Measurements from ENCODE around the gene ADIRF.

DNA sequence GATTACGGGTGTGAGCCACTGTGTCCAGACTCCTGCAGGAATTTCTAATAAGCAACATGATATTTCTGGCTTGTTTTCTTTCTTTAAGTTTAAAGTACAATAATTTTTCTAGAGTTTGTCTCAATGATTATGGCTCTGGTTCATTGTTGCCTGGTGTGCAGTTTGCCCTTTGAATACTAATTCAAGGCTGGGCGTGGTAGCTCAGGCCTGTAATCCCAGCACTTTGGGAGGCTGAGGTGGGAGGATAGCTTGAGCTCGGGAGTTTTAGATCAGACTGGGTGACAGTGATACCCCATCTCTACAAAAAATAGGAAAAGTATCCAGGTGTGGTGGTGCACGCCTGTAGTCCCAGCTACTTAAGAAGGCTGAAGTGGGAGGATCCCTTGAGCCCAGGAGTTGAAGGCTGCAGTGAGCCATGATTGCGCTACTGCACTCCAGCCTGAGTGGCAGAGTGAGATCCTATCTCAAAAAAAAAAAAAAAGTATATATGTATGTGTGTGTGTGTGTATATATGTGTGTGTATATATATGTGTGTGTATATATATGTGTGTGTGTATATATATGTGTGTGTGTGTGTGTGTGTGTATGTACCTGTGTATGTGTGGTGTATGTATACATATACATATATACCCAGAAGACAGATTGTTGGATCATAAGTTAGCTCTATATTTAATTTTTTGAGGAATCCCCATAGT lies 8.2 kb downstream of the ADIRF start:
- TF ChIP-seq, protein P1, sequence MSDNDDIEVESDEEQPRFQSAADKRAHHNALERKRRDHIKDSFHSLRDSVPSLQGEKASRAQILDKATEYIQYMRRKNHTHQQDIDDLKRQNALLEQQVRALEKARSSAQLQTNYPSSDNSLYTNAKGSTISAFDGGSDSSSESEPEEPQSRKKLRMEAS (IDR thresholded peaks at IDR 0.05) = no peak
- TF ChIP-seq YY1 (IDR thresholded peaks at IDR 0.05; ENCODE audit: low read depth) (no peak), EP300 (IDR thresholded peaks at IDR 0.05; ENCODE audit: borderline replicate concordance) (no peak), NFIC (IDR thresholded peaks at IDR 0.05) (no peak), CREB1 (IDR thresholded peaks at IDR 0.05; ENCODE audit: low read depth) (no peak), RAD21 (IDR thresholded peaks at IDR 0.05; ENCODE audit: low read depth) (no peak), TCF12 (IDR thresholded peaks at IDR 0.05; ENCODE audit: low read depth) (no peak)
- TF ChIP-seq, protein P2, sequence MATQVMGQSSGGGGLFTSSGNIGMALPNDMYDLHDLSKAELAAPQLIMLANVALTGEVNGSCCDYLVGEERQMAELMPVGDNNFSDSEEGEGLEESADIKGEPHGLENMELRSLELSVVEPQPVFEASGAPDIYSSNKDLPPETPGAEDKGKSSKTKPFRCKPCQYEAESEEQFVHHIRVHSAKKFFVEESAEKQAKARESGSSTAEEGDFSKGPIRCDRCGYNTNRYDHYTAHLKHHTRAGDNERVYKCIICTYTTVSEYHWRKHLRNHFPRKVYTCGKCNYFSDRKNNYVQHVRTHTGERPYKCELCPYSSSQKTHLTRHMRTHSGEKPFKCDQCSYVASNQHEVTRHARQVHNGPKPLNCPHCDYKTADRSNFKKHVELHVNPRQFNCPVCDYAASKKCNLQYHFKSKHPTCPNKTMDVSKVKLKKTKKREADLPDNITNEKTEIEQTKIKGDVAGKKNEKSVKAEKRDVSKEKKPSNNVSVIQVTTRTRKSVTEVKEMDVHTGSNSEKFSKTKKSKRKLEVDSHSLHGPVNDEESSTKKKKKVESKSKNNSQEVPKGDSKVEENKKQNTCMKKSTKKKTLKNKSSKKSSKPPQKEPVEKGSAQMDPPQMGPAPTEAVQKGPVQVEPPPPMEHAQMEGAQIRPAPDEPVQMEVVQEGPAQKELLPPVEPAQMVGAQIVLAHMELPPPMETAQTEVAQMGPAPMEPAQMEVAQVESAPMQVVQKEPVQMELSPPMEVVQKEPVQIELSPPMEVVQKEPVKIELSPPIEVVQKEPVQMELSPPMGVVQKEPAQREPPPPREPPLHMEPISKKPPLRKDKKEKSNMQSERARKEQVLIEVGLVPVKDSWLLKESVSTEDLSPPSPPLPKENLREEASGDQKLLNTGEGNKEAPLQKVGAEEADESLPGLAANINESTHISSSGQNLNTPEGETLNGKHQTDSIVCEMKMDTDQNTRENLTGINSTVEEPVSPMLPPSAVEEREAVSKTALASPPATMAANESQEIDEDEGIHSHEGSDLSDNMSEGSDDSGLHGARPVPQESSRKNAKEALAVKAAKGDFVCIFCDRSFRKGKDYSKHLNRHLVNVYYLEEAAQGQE (IDR thresholded peaks at IDR 0.05; ENCODE audit: low read depth) = no peak

Data from Ishikawa (cell line).